ENCODE measurements around the gene REV3L. TPM values are rescaled to one million over a fixed set of nuclear protein-coding genes. Genes with fewer than 3 reads are reported as not detected.
A peak's percentile ranks its signal among the peaks of the same experiment; 100 is the strongest.

The REV3L gene
- total and polyA plus RNA-seq, 2 of the 13 experiments (the other 11 are each of a cell fraction or from before 2014, with no cell fraction given), result 12.8 to 31.3 TPM

GRCh38 chr6:111482959-111483735, at the start of gene REV3L (continued):
- TF ChIP-seq ZNF616 (CRISPR knock-in tag; IDR thresholded peaks at IDR 0.05; ENCODE audit: low read depth) (peak; percentile 32), ARNT2 (CRISPR knock-in tag; IDR thresholded peaks at IDR 0.05; ENCODE audit: low read depth) (peak; percentile 42; the same call in 1 of the 2 replicates), CHD2 (IDR thresholded peaks at IDR 0.05; ENCODE audit: low read depth, low read length) (peak; percentile 93), ZNF432 (CRISPR knock-in tag; IDR thresholded peaks at IDR 0.05; ENCODE audit: borderline replicate concordance) (no peak), ZSCAN5A (CRISPR knock-in tag; IDR thresholded peaks at IDR 0.05; ENCODE audit: borderline replicate concordance) (no peak; the same call in 1 of the 2 replicates), ZNF260 (CRISPR knock-in tag; IDR thresholded peaks at IDR 0.05; ENCODE audit: borderline replicate concordance, low read depth) (no peak), BCLAF1 (IDR thresholded peaks at IDR 0.05) (no peak), PAXIP1 (CRISPR knock-in tag; conservative IDR thresholded peaks at IDR 0.05) (peak; percentile 33; the same call in 1 of the 2 replicates), YEATS4 (CRISPR knock-in tag; IDR thresholded peaks at IDR 0.05; ENCODE audit: borderline replicate concordance) (peak; percentile 98), ZNF441 (CRISPR knock-in tag; IDR thresholded peaks at IDR 0.05; ENCODE audit: borderline replicate concordance) (peak; percentile 15; the same call in 1 of the 2 replicates), ZNF720 (CRISPR knock-in tag; IDR thresholded peaks at IDR 0.05) (peak; percentile 68; the same call in 1 of the 2 replicates), AKAP8 (CRISPR knock-in tag; IDR thresholded peaks at IDR 0.05) (no peak), ZNF614 (CRISPR knock-in tag; IDR thresholded peaks at IDR 0.05; ENCODE audit: borderline replicate concordance) (no peak; the same call in 1 of the 2 replicates), CEBPZ (IDR thresholded peaks at IDR 0.05; ENCODE audit: low read length) (no peak), MAF1 (CRISPR knock-in tag; IDR thresholded peaks at IDR 0.05; ENCODE audit: borderline replicate concordance) (peak; percentile 32; the same call in 1 of the 2 replicates)

All from HepG2 (cell line).